Left hindlimb (tissue), 1 donor: Measurements from ENCODE around the gene GLDN.

Source experiments
- DNase-seq: peaks from one replicate; pipeline ENCODE4 v3.0.0-alpha.2; 2018

GLDN gene

GRCh38 chr15:51365417-51365816, 24.0 kb downstream of the GLDN start:
- DNase-seq = no peak

GRCh38 chr15:51366071-51366470, 24.6 kb downstream of the GLDN start:
- no peak for DNase-seq

GRCh38 chr15:51366920-51367319, 25.5 kb downstream of the GLDN start:
- DNase-seq = no peak

- DNase-seq = no peak
Measured at GRCh38 chr15:51367322-51367976, 26.0 kb downstream of the GLDN start.

- no peak for DNase-seq
Measured at GRCh38 chr15:51368307-51368706, 26.9 kb downstream of the GLDN start.

GRCh38 chr15:51368751-51369450, 27.4 kb downstream of the GLDN start:
- DNase-seq = no peak

GRCh38 chr15:51369451-51369761, 28.0 kb downstream of the GLDN start:
- no peak for DNase-seq

- DNase-seq = no peak
Measured at GRCh38 chr15:51371266-51371665, 29.8 kb downstream of the GLDN start.

GRCh38 chr15:51374131-51374530, 32.7 kb downstream of the GLDN start:
- DNase-seq = no peak

GRCh38 chr15:51375966-51376640, 34.6 kb downstream of the GLDN start:
- DNase-seq = no peak

- no peak for DNase-seq
Measured at GRCh38 chr15:51377038-51377786, 35.8 kb downstream of the GLDN start.

- no peak for DNase-seq
Measured at GRCh38 chr15:51378406-51378805, 37.0 kb downstream of the GLDN start.

- no peak for DNase-seq
Measured at GRCh38 chr15:51379390-51379789, 37.9 kb downstream of the GLDN start.

- DNase-seq = peak; percentile 74
Measured at GRCh38 chr15:51380999-51381806, 39.7 kb downstream of the GLDN start.

GRCh38 chr15:51382787-51383186, 41.3 kb downstream of the GLDN start:
- no peak for DNase-seq

- no peak for DNase-seq
Measured at GRCh38 chr15:51386029-51386428, 44.6 kb downstream of the GLDN start.

- DNase-seq = no peak
Measured at GRCh38 chr15:51386486-51386885, 45.0 kb downstream of the GLDN start.

- DNase-seq = no peak
Measured at GRCh38 chr15:51386960-51387698, 45.7 kb downstream of the GLDN start.

GRCh38 chr15:51387699-51388041, 46.2 kb downstream of the GLDN start:
- DNase-seq = no peak

GRCh38 chr15:51388726-51389125, 47.3 kb downstream of the GLDN start:
- DNase-seq = no peak

GRCh38 chr15:51390241-51390965, 48.9 kb downstream of the GLDN start:
- DNase-seq = no peak
